Smooth muscle cell (in vitro differentiated cells): ENCODE measurements around the gene BTG2. TPM values are rescaled to one million over a fixed set of nuclear protein-coding genes. Genes with fewer than 3 reads are reported as not detected.
"Not testable (repeated sequence)": the region's sequence is repeated elsewhere in the genome, so short reads cannot be mapped to it uniquely, and the experiment has no call there.

Source experiments
- DNase-seq: peaks from one replicate; lab custom pipeline; 2025; ENCODE audit not compliant: unreplicated experiment; lab: John Stamatoyannopoulos, UW
- H2AFZ ChIP-seq: fragments of 200-600 bp; sonication (generic); 2 replicates; pipeline ENCODE4 v1.6.0; 2016; ENCODE audit warnings: antibody characterized with exemption, low read depth, mild to moderate bottlenecking
- H3F3A ChIP-seq: fragments of 200-600 bp; sonication (generic); 2 replicates; pipeline ENCODE4 v1.6.0; 2017; ENCODE audit warnings: antibody characterized with exemption, low read depth
- H3K27ac ChIP-seq: fragments of 200-600 bp; sonication (generic); 2 replicates; pipeline ENCODE4 v1.5.1; 2016; ENCODE audit warnings: low read depth, mild to moderate bottlenecking
- H3K27me3 ChIP-seq: fragments of 200-600 bp; sonication (generic); 2 replicates; pipeline ENCODE4 v1.6.1; 2016; ENCODE audit warnings: low read depth, mild to moderate bottlenecking
- H3K36me3 ChIP-seq: fragments of 200-600 bp; sonication (generic); 2 replicates; pipeline ENCODE4 v1.5.1; 2016; ENCODE audit warnings: low read depth
- H3K4me1 ChIP-seq: fragments of 200-600 bp; sonication (generic); 2 replicates; pipeline ENCODE4 v1.5.1; 2016; ENCODE audit warnings: low read depth
- H3K4me2 ChIP-seq: fragments of 200-600 bp; sonication (generic); 2 replicates; pipeline ENCODE4 v1.6.0; 2016; ENCODE audit warnings: mild to moderate bottlenecking
- H3K4me3 ChIP-seq: fragments of 200-600 bp; sonication (generic); 2 replicates; pipeline ENCODE4 v1.5.1; 2016; ENCODE audit warnings: mild to moderate bottlenecking
- H3K79me2 ChIP-seq: fragments of 200-600 bp; sonication (generic); 2 replicates; pipeline ENCODE4 v1.6.0; 2016; ENCODE audit warnings: low read depth, mild to moderate bottlenecking
- H3K9ac ChIP-seq: fragments of 200-600 bp; sonication (generic); 2 replicates; pipeline ENCODE4 v1.6.0; 2016; ENCODE audit warnings: low read depth
- H3K9me3 ChIP-seq: fragments of 200-600 bp; sonication (generic); replicated peaks from 2 replicates; pipeline ENCODE4 v1.5.1; 2016; ENCODE audit warnings: low read depth
- H4K20me1 ChIP-seq: fragments of 200-600 bp; sonication (generic); 2 replicates; pipeline ENCODE4 v1.6.0; 2016; ENCODE audit warnings: low read depth
- WGBS: methylation state at CpG from one replicate; pipeline ENCODE4 v1.1.7; 2016; ENCODE audit warnings: low lambda C conversion rate; 5-methylcytosine and 5-hydroxymethylcytosine counted together
- polyA plus RNA-seq: library from polyadenylated mRNA; unstranded; fragments of >200 nt; fragmentation: Nextera tagmentation; extraction: Ambion mirVana; gene quantifications from 2 replicates; pipeline ENCODE4 v1.2.1, GENCODE V29; 2016
- total RNA-seq: library from RNA; depleted of rRNA; stranded (reverse); fragments of >200 nt; gene quantifications from 2 replicates; pipeline ENCODE4 v1.2.3, GENCODE V29; 2014
- TF ChIP-seq, protein P1 (sequence below): fragments of 200-600 bp; sonication (generic); IDR thresholded peaks from 2 replicates; pipeline ENCODE4 v1.5.1; 2017; ENCODE audit warnings: borderline replicate concordance, mild to moderate bottlenecking, antibody characterized with exemption; ENCODE audit not compliant: insufficient read depth, poor library complexity, severe bottlenecking

Gene BTG2
- total and polyA plus RNA-seq, 2 experiments from 2014 or later = 80.0 to 93.8 TPM

DNA sequence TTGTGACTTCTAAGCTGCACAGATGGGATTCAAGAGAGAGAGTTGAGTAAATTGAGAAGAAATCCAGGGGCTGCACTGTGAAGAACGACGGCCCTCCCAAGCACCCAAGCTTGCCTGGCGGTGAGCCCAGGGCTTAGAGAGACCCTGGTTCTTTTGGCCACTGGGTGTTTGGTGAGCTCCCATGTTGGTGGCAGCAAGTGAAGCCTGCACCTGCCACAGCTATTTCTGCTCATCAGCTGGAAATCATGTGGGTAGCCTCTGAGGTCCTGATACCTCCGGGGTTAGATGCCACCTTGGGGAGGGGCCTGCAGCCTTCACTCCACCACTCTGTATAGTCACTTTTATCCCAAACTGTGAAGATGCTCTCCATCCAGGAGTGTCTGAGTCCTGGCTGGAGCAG is 6.2 kb upstream of the BTG2 start:
- H3K4me1 ChIP-seq = peaks cover 3% of the 10 kb centered on the region
- H3K9me3 ChIP-seq = no peaks in the 10 kb centered on the region
- no peaks in the 10 kb centered on the region for H3F3A ChIP-seq
- 83% methylated on average over 4 of the region's 4 CpGs for WGBS
- H3K36me3 ChIP-seq = no peaks in the 10 kb centered on the region
- H3K4me2 ChIP-seq = no peak overlapping the region
- no peaks in the 10 kb centered on the region for H4K20me1 ChIP-seq
- H3K27ac ChIP-seq = no peak overlapping the region
- H3K4me3 ChIP-seq = no peak overlapping the region
- TF ChIP-seq, protein P1, sequence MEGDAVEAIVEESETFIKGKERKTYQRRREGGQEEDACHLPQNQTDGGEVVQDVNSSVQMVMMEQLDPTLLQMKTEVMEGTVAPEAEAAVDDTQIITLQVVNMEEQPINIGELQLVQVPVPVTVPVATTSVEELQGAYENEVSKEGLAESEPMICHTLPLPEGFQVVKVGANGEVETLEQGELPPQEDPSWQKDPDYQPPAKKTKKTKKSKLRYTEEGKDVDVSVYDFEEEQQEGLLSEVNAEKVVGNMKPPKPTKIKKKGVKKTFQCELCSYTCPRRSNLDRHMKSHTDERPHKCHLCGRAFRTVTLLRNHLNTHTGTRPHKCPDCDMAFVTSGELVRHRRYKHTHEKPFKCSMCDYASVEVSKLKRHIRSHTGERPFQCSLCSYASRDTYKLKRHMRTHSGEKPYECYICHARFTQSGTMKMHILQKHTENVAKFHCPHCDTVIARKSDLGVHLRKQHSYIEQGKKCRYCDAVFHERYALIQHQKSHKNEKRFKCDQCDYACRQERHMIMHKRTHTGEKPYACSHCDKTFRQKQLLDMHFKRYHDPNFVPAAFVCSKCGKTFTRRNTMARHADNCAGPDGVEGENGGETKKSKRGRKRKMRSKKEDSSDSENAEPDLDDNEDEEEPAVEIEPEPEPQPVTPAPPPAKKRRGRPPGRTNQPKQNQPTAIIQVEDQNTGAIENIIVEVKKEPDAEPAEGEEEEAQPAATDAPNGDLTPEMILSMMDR = no peak
- no peak overlapping the region for H3K9ac ChIP-seq
- no peaks in the 10 kb centered on the region for H3K79me2 ChIP-seq
- no peak for DNase-seq
- H3K27me3 ChIP-seq = no peaks in the 10 kb centered on the region
- no peak overlapping the region for H2AFZ ChIP-seq

DNA sequence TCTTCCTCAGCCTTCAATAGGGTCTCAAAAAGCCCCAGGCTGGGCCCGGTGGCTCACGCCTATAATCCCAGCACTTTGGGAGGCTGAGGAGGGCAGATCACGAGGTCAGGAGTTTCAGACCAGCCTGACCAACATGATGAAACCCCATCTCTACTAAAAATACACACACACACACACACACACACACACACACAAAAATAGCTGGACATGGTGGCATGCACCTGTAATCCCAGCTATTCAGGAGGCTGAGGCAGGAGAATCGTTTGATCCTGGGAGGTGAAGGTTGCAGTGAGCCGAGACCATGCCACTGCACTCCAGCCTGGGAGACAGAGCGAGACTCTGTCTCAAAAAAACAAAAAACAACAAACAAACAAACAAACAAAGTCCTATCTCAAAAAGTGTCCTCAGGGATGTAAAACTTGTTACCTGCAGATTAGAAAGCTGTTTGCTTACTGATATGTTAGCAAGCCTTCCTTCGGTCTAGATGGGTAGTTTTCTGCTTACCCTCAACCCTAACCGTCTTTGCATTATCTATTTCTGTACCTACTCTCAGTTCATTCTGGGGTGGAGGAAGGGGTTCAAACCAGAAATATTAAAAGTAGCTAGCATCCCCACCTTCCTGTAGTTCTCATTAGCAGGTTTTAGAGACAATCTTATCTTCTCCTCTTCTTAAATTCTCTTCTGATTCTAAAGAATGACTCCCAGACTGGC is 5.4 kb upstream of the BTG2 start:
- H4K20me1 ChIP-seq, H3F3A ChIP-seq, H3K27me3 ChIP-seq, H3K36me3 ChIP-seq, H3K4me3 ChIP-seq, H3K79me2 ChIP-seq, H3K9ac ChIP-seq, H3K4me2 ChIP-seq, H3K9me3 ChIP-seq, DNase-seq, H3K27ac ChIP-seq, H2AFZ ChIP-seq: not testable (repeated sequence)
- peaks cover 10% of the 10 kb centered on the region for H3K4me1 ChIP-seq
- 92% methylated on average over 8 of the region's 8 CpGs for WGBS

DNA sequence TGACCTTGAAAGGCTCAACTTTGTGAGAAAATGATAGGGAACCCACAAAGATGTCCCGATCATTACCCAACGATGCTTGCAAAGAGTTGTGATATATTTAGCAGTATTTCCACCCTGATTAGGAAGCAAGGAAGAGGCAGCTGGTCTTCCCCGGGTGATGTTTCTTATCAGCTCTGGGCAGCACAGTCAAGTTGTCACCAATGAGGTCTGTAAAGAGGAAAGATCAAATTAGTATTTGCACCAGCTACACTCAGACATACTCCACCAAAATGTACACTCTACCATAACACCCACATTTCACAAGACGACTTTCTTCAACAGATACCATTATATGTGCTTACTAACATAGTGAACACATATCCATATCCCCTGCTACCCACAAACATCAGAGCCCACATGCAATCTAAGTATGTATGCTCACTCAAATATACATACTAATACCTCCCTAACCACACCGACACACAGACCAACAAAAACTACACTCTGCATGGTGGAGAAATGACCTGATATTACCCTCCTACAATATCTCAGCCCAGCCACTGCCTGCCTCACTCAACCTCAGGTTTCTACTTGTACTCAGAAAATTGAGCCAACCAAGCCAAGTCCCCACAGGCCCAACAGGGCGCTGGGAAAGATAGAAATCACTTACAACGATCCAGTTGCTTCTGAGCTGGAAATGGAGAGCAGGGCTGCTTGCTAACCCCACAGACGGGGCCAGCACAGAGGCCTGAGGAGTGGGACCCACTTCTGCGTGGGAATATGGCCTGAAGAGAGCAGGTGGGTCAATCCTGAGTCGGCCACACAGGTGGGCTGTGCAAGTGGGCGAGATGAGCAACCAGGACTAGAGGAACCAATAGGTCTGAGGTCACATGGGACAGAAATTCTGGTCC is 4.6 kb upstream of the BTG2 start:
- no peaks in the 10 kb centered on the region for H3K27me3 ChIP-seq

DNA sequence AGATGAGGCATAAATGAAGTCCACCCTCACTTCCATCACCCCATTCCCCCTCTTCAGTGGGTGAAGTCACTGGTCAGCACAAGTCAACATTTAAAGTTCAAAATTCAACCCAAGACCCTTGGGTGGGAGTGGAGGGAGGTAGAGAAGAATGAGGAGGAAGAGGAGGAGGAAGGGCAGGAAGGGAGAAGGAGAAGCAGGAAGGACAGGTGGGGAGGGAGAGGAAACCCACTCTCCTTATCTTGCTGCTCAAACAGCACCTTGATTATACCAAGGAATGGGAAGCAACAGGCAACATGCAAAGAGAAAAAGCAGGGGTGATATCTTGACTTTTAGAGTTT is 4.0 kb upstream of the BTG2 start:
- peaks cover 2% of the 10 kb centered on the region for H3K79me2 ChIP-seq
- peaks cover 9% of the 10 kb centered on the region for H4K20me1 ChIP-seq
- no peak overlapping the region for H3K27ac ChIP-seq
- no peaks in the 10 kb centered on the region for H3K27me3 ChIP-seq
- no peaks in the 10 kb centered on the region for H3K9me3 ChIP-seq
- DNase-seq = no peak
- no peaks in the 10 kb centered on the region for H3F3A ChIP-seq
- H3K9ac ChIP-seq = no peak overlapping the region
- H3K4me3 ChIP-seq = no peak overlapping the region
- H3K4me2 ChIP-seq = no peak overlapping the region
- H3K4me1 ChIP-seq = peaks cover 11% of the 10 kb centered on the region
- H3K36me3 ChIP-seq = no peaks in the 10 kb centered on the region
- TF ChIP-seq, protein P1 = no peak
- no peak overlapping the region for H2AFZ ChIP-seq

More for the DNA sequence above, 4.6 kb upstream of the BTG2 start:
- H3K4me3 ChIP-seq = no peak overlapping the region
- DNase-seq = no peak
- no peak overlapping the region for H3K9ac ChIP-seq
- H3K4me2 ChIP-seq = no peak overlapping the region
- no peaks in the 10 kb centered on the region for H3K9me3 ChIP-seq
- WGBS = 66% methylated on average over 11 of the region's 11 CpGs
- H4K20me1 ChIP-seq = peaks cover 3% of the 10 kb centered on the region
- H3F3A ChIP-seq = no peaks in the 10 kb centered on the region
- H3K27ac ChIP-seq = no peak overlapping the region
- peaks cover 11% of the 10 kb centered on the region for H3K4me1 ChIP-seq
- H2AFZ ChIP-seq = no peak overlapping the region
- TF ChIP-seq, protein P1 = no peak
- peaks cover 2% of the 10 kb centered on the region for H3K79me2 ChIP-seq
- H3K36me3 ChIP-seq = no peaks in the 10 kb centered on the region
